HG02840 (cell line): ENCODE results near the gene RUNX1.

ENCODE experiments used
- ATAC-seq: cut with Tn5 transposase; IDR thresholded peaks from one replicate; pipeline ENCODE4 v1.9.1; 2021; ENCODE audit warnings: mild to moderate bottlenecking, moderate library complexity, moderate number of reproducible peaks; ENCODE audit not compliant: unreplicated experiment, low FRiP score

RUNX1 gene

GRCh38 chr21:34844013-34844923 is 204.8 kb downstream of the RUNX1 start:
- ATAC-seq: no peak

GRCh38 chr21:34843562-34843961 is 205.5 kb downstream of the RUNX1 start:
- ATAC-seq: no peak

DNA sequence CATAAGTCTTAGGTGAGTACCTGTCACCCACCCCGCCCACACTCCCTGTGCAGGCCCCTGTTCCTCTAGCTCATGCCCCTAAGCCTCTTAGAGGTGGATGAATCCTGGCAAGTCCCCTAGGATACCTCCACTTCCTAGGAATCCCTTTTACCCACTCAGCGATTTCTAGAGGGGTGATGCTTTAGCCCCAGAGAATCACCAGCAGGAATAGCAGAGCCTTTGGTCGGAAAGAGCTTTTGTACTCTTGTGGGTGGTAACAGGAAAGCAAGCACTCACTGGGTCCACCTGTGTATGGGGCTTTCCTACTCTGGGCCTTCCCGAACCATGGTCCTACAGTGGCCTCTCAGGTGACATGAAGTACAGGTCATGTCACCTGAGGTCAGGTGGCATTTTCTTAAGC is 207.9 kb downstream of the RUNX1 start:
- no peak for ATAC-seq

GRCh38 chr21:34840693-34841092 is 208.4 kb downstream of the RUNX1 start:
- ATAC-seq: no peak

DNA sequence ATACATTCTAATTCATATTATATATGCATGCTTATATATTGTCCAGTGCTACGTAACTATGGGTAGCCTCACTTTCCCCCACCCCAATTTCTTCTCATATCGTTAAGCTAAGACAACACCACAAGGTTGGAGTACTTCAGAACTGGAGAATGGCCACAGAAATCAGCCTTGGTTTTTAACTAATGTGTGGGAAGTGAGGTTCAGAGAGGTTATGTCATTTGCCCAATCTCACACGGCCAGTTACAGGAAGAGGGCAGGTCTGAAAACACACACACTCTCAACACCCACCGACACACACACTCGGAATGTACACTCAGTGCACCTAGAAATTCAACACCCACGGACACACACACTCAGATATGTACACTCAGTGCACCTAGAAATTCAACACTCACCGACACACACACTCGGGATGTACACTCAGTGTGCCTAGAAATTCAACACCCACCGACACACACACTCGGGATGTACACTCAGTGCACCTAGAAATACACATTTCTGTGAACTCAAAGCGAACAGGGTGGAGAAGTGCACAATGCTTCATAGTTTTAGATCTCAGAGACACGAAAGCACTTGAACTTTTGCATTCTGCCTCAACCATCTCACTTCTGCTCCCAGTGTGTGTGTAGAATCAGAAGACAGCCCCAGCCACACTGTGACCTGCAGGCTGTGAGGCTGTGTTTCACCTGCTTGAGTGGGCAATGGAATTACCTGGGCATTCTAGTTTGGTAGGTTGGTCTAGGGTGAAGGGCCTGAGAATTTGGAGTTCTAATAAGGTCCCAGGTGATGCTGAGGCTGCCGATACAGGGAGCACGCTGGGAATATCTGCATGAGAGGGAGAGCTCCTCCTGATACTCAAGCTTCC is 209.9 kb downstream of the RUNX1 start:
- ATAC-seq: no peak

DNA sequence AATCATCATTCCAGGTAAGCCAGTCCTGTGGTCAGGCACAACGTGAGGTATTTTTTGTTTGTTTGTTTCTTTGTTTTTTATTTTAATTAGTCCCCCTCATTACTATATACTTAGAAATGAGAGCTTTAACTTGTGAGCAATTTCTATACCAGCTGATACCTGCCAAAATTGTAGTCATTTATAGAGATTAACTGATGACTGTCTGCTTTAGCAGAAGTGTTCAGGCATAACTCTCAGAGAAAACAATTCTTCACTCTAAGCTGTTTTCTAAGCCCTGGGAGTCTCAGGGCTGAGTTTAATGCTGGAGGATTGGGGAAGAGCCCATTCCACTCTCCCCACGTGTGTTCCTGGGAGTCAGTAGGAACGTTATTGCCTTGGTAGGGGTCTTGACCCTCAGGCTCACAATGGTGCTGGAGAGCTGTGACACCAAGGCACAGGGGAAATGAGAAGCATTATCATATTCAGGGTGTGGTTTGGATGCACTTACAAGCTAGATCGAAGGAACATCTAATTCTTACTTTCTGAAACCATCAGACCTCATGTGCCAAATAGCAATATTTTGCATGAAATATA is 212.1 kb downstream of the RUNX1 start:
- no peak for ATAC-seq

DNA sequence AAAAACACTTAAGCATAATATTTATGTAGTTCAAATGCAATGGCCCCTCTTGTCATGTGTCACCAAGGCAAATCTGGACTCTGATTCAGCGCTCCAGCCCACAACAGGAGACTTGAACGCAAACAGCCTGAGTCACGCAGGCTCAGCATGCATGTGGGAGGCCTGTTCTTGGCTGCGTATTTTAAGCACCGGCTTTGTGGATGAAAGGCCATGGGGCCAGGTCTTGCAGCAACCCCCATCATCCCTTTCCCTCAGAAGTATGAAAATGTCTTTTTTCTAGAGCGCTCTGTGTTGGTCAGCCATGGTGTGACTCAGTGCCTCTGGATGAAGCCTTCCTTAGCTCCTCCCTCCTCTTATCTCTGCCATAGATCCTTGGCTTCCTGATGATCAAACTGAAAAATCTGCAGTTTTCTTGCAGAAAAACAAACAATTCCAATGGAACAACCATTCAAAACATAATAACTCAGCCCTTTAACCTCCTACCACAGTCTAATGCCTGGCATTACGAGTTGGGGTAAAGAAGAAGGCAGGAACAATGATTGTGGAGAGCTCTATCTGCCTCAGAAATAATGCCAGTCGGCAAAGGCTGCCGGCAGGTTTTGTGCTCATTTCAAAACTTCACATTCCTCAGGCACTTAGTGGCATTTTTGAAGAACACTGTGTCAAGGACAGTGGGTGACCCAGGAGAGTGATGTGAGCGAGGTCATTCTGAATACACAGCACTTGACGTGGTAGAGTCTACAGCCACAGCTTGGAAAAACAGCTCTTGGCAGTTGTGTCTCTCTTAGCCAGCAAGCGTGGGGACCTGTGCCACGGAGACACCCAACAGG is 212.8 kb downstream of the RUNX1 start:
- no peak for ATAC-seq

DNA sequence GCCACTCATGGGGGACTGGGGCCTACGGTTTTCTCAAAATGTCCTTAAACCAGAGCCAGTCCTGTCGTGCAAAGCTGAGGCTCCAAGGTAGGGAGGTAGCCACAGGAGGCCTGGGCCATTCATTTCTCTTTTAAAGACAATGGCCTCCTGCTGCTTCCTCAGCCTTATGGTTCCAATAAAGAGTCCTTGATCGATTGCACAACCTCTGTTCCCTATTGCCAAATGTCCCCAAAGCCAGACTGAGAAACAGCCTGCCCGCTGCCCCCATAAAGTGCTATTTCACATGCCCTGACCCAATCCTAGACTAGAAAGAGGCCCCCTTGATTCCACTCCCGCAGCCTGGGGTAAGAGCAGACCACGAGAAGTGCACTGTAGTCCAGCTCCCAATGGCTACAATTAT is 213.6 kb downstream of the RUNX1 start:
- no peak for ATAC-seq

- no peak for ATAC-seq
These were observed 214.1 kb downstream of the RUNX1 start for GRCh38 chr21:34834852-34835501.

- ATAC-seq: no peak
These were observed 214.8 kb downstream of the RUNX1 start for GRCh38 chr21:34834290-34834689.

DNA sequence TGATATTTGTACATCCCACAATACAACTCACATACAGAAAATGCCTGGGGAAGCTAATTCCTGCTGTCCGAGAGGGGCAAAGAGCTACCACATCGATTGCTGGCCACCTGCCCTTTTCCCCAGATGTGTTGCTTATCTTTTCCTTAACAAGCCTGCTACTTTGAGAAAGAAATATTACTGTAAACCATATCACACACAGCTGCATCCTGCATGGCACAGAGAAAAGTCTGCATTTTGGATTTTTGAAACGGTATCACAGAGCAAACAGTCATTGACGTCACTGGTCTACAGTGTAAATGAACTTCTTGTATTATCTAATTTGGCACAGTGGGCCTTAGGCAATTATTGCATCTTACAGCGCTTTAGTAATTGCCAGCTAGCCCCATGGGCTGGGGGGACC is 215.6 kb downstream of the RUNX1 start:
- no peak for ATAC-seq

DNA sequence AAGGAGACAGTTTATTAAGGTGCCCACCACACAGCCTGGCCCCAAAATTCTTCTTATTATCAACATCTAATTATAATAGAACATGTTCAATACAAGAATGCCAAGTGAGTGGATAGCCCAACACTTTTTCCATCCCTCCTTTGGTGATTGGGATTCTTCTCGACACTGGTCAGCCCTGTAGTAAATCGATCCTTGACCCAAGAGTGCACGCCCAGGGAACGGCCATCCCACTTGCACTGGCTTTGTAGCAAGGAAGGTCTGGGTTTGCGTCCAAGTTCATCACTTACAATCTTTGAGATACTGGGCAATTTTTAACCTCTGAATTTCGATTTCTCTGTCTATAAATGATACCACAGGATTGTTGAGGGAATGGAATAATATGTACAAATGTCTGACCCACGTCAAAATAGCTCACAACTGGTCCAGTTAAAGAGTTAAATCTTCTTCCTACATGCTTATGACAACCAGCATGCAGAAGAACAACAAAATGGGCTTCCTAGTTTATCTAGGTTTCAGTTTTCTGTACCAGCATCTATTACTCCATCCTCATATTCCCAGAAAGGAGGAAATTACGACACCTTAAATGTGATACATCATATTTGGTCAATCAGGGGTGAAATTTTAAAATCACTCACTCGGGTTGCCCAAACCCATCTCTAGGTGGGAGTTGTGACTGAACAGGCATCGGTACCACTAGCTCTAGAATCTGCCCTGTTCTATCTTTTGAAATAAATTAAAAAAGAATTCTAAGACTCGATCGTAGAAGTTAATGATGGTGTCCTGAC is 218.5 kb downstream of the RUNX1 start:
- ATAC-seq: no peak

DNA sequence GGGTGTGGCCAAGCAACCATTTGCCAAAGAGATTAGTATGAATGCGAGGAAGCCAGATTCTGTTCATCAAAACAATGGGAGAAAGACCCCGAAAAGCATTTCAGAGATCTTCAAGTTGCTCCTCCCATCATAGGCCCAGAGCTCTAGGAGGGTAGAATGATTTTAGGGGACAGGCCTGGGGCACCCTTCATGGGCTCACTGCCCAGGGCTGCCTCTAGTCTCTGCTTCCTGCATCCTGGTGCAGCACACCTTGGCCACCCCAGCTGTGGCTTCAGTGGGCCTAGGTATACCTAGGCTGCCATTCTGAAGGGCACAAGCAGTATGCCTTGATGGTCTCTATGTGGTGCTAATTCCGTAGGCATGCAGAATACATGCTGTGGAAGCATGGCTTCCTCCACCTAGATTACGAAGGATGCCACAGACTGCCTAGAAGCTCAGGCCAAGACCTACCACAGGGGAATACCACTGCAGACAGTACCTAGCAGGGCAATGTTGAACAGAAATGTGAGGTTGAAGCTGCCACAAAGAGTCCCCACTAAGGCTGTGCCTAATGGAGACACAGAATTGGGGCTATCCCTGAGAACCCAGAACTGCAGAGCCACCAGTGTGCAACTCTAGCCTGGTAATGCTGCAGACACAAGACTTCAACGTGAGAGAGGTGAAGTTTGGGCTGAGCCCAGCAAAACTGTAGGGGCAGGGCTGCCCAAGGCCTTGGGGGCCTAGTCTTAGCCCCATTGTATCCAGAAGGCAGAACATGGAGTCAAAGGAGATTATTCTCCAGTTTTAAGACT is 221.5 kb downstream of the RUNX1 start:
- ATAC-seq: no peak

DNA sequence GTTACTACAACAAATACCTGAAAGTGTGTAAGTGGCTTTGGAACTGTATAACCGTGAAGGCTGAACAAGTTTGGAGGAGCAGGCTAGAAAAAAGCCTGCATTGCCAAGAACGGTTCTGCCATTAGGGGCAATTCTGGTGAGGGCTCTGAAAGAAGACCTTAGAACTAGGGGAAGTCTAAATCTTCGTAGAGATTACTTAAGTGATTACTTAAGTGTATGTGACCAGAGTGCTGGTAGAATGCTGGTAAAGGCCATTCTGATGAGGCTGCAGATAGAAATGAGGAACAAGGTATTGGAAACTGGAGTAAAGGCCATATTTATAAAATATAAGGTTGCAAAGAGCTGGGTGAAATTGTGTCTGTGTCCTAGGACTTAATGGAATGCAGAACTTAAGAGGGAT is 222.3 kb downstream of the RUNX1 start:
- no peak for ATAC-seq

DNA sequence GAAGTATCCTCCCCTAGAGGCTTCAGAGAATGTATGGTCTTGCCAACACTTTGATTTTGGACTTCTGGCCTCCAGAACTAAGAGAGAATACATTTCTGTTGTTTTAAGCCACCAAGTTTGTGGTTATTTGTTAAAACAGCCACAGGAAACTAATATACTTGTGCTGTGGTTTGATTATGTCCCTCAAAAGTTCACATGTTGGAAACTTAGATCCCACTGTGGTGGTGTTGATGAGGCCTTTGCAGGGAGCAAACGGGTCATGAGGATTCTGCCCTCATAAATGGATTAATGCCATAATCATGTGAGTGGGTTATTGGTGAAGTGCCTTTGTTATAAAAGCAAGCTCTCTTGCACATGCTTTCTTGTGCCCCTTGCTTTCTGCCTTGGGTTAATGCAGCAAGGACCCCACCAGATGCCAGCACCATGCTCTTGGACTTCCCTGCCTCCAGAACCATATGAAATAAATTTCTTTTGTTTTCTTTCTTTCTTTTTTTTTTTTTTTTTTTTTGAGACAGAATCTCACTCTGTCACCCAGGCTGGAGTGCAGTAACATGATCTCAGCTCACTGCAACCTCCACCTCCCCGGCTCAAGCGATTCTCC is 223.1 kb downstream of the RUNX1 start:
- no peak for ATAC-seq

DNA sequence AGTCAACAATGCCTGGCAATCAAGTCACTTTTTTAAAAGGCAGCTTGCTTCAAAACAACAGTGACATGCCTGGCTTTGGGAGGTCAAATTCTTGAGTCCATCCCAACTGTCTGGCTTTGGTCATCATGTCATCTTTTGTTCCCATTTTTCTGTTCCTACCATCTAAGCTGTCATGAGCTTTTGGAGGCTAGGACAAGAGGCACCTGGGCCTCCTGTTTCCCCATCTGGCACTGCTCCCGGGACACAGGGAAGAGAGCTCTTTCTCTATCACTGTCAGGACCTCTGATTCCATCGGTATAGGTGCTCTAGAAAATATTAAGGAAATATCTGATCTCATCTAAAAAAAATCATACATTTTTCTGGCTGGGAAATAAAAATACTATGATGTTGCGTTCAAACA is 224.0 kb downstream of the RUNX1 start:
- no peak for ATAC-seq

GRCh38 chr21:34824314-34824713 is 224.8 kb downstream of the RUNX1 start:
- ATAC-seq: no peak

GRCh38 chr21:34822942-34823341 is 226.2 kb downstream of the RUNX1 start:
- no peak for ATAC-seq
